PC-3 (cell line): Measurements from ENCODE around the gene TMEM163.

Experiments used
- EZH2phosphoT487 ChIP-seq: fragments of 300-600 bp; sonication (generic); IDR thresholded peaks from 2 replicates; pipeline ENCODE4 v1.6.1; 2018; ENCODE audit warnings: mild to moderate bottlenecking, antibody characterized with exemption, low read length, borderline replicate concordance
- TF ChIP-seq, protein P1 (sequence below): fragments of 300-600 bp; sonication (generic); conservative IDR thresholded peaks from 2 replicates; pipeline ENCODE4 v1.5.1; 2017; ENCODE audit warnings: antibody characterized with exemption, low read depth, mild to moderate bottlenecking, low read length

DNA sequence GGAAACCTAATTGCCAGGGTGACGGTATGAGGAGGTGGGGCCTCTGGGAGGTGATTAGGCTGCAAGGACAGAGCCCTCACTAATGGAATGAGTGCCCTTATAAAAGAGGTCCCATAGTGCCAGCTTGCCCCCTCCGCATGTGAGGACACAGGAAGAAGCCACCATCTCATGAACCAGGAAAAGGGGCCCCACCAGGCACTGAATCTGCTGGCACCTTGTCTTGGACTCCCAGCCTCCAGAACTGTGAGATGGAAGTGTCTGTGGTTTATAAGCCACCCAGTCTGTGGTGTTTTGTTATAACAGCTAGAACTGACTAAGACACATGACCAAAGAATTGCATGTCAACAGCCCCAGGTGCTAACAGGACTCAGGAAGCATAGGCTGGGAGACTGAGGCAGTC, 250.6 kb downstream of the TMEM163 start:
- TF ChIP-seq, protein P1, sequence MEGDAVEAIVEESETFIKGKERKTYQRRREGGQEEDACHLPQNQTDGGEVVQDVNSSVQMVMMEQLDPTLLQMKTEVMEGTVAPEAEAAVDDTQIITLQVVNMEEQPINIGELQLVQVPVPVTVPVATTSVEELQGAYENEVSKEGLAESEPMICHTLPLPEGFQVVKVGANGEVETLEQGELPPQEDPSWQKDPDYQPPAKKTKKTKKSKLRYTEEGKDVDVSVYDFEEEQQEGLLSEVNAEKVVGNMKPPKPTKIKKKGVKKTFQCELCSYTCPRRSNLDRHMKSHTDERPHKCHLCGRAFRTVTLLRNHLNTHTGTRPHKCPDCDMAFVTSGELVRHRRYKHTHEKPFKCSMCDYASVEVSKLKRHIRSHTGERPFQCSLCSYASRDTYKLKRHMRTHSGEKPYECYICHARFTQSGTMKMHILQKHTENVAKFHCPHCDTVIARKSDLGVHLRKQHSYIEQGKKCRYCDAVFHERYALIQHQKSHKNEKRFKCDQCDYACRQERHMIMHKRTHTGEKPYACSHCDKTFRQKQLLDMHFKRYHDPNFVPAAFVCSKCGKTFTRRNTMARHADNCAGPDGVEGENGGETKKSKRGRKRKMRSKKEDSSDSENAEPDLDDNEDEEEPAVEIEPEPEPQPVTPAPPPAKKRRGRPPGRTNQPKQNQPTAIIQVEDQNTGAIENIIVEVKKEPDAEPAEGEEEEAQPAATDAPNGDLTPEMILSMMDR, result no peak
- TF ChIP-seq EZH2phosphoT487, result no peak
